Measurements from ENCODE around the gene PC. TPM values are rescaled to one million over a fixed set of nuclear protein-coding genes. Genes with fewer than 3 reads are reported as not detected.

The PC gene
- total RNA-seq, 1 donor = 1.8 TPM

DNA sequence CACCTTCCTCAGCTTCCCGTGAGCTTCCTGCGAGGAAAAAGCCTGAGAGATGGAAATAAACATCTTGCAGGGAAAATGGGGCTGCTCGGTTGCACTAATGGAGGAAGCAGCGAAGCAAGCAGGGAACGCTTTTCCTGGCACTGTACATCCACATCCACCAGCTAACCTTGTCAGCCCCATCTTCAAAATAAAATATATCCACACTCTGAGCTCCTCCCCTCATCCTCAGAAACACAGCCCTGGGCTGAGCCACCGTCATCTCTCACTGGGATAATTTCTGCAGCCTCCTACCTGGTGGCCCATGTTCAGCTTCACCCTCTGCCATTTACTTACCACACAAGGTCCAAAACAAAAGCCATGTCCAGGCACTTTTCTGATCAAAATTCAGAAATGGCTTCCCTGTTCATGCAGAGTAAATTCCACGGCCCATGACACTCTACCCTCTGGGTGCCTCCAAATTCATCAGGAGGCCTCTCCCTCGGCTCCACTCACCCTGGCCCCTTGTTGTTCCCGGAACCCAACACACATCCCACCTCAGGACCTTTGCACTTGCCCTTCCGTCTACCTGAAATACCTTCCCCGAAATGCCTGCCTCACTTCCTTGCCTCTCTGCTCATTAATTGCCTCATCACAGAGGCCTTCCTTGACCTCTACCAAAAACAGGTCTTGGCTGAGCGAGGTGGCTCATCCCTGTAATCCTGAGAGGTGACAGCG lies 29.9 kb upstream of the PC start:
- Histone ChIP-seq H3K9me3 (ENCODE audit: low read depth, low read length) (no peaks in the 10 kb centered on the region), H3K27me3 (ENCODE audit: insufficient read depth, low read length) (no peaks in the 10 kb centered on the region), H3K4me1 (ENCODE audit: insufficient read depth, low read length) (no peaks in the 10 kb centered on the region), H3K4me3 (ENCODE audit: low read length) (no peak overlapping the region)

DNA sequence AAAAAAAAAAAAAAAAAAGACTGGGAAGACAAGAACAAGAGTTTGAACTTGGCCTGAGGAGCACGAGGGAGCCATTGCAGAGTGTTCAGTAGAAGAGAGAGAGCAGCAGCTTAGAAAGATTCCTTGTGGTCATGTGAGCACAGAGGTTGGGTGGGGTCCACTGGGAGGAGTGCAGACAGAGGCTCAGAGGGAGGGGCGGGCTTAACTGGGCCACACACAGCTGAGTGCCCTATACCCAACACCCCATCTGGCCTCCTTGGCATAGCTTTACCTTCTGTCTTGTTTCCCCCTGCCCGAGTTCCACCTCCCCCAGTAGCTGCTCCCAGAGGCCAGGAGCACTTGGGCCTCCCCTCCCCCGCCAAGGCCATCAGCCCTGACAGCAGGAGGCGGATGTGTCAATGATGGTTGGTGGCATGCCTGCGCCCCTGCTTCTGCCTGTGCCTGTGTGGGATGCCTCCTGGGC lies 29.0 kb upstream of the PC start:
- Histone ChIP-seq H3K27me3 (ENCODE audit: insufficient read depth, low read length) (no peaks in the 10 kb centered on the region), H3K4me1 (ENCODE audit: insufficient read depth, low read length) (peaks cover 2% of the 10 kb centered on the region), H3K4me3 (ENCODE audit: low read length) (no peak overlapping the region), H3K9me3 (ENCODE audit: low read depth, low read length) (no peaks in the 10 kb centered on the region)

DNA sequence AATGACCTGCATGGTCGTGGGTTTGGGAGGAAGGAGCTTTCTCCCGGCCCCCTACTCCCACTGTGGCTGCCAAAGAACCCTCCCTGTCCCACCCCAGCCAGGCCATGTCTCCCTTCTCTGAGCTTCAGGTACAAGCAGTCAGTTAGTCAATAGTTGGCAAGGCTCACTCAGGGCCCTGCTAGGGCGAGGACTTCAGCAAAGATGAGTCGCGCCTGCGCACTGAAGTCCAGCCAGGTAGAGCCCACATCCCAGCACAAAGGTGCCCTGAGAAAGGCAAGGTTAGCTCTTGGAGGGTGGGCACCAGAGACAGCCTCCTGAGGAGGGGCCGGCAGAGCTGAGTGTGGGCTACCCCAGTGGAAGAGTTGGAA lies 28.0 kb upstream of the PC start:
- Histone ChIP-seq H3K4me1 (ENCODE audit: insufficient read depth, low read length) (peaks cover 11% of the 10 kb centered on the region), H3K4me3 (ENCODE audit: low read length) (no peak overlapping the region), H3K9me3 (ENCODE audit: low read depth, low read length) (no peaks in the 10 kb centered on the region), H3K27me3 (ENCODE audit: insufficient read depth, low read length) (no peaks in the 10 kb centered on the region)

DNA sequence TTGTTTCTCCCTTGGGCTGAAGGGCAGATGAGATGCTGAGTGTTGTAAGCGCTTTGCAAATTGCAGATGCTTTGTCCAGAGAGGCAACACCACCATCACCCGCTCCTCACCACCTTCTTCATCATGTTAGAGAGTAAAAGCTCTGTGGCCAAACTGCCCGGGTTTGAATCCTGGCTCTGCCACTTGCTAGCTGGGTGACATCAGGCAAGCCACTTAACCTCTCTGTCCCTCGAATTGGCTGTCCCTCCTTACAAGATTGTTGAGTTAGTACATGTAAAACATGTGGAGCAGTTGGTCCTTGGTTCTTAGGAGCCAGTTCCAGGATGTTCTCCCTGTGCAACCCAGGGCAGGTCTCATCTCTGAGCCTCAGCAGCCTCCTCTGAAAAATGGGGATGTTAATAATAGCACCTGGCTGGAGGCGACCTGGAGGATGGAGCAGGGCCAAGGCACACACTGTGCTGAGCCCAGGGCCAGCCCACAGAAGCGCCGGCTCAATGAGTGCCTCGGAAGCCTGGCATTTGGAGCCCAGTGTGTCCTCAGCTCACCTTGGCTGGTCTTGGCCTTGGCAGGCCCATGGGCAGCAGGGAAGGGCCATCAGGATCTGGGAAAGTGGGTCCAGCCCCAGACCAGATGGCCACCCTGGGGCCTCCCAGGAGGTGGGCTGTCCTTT lies 27.5 kb upstream of the PC start:
- Histone ChIP-seq H3K4me3 (ENCODE audit: low read length) (no peak overlapping the region), H3K4me1 (ENCODE audit: insufficient read depth, low read length) (peaks cover 11% of the 10 kb centered on the region), H3K9me3 (ENCODE audit: low read depth, low read length) (no peaks in the 10 kb centered on the region), H3K27me3 (ENCODE audit: insufficient read depth, low read length) (no peaks in the 10 kb centered on the region)

DNA sequence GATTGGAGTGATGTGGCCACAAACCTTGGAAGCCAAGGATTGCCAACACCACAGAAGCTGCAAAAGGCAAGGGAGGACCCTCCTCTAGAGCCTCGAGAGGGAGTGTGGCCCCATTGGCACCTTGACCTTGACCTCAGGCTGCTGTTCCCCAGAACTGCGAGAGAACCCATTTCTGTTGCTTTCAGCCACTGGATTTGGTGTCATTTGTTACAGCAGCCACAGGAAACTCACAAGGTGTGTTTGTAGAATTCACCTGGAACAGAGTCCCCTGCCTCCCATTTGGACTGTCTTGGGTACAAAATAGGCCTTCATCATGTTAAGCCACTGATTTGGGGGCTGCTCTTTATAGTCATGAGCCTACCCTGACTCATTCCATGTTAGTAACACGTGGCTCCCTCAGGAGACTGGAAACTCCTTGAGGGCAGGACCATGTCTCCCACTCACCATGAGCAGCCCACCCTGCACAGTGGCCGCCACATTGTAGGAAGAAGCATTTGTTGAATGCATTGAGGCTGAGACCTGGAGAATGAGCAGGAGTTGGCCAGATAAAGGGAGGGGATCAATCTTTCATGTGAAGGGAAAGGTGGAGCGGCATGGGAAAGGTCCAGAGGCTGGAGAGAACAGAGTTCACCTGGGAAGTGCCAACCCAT lies 25.2 kb upstream of the PC start:
- Histone ChIP-seq H3K4me3 (ENCODE audit: low read length) (no peak overlapping the region), H3K27me3 (ENCODE audit: insufficient read depth, low read length) (no peaks in the 10 kb centered on the region), H3K4me1 (ENCODE audit: insufficient read depth, low read length) (peaks cover 11% of the 10 kb centered on the region), H3K9me3 (ENCODE audit: low read depth, low read length) (no peaks in the 10 kb centered on the region)

DNA sequence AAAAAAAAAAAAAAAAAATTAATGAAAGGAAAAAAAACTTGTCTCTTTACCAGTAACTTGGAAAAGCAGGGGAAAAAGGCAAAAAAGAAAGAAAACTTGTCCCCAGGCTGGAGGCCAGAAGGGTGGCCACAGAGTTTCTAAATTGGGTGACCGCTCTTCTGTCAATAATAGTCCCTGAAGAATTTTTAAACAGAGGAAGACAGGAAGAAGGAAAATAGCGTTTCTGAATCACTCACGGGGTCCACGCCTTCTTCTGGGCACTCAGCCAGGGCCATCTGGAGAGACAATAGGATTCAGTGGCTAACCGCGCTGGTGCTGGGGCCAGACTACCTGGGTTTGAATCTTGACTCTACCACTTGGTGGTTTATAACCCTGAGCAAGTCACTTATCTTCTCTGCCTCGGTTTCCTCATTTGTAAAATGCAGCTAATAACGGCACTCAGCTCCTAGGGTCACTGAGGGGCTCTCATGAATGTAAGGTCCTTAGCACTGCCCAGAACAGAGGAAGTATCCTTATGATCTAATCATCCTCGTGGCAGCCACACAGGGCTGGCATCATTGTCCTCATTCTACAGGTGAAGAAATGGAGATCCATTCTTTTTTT lies 23.9 kb upstream of the PC start:
- no peaks in the 10 kb centered on the region for H3K27me3 ChIP-seq (ENCODE audit: insufficient read depth, low read length)
- H3K9me3 ChIP-seq (ENCODE audit: low read depth, low read length) = no peaks in the 10 kb centered on the region
- peaks cover 11% of the 10 kb centered on the region for H3K4me1 ChIP-seq (ENCODE audit: insufficient read depth, low read length)
- no peak overlapping the region for H3K4me3 ChIP-seq (ENCODE audit: low read length)

DNA sequence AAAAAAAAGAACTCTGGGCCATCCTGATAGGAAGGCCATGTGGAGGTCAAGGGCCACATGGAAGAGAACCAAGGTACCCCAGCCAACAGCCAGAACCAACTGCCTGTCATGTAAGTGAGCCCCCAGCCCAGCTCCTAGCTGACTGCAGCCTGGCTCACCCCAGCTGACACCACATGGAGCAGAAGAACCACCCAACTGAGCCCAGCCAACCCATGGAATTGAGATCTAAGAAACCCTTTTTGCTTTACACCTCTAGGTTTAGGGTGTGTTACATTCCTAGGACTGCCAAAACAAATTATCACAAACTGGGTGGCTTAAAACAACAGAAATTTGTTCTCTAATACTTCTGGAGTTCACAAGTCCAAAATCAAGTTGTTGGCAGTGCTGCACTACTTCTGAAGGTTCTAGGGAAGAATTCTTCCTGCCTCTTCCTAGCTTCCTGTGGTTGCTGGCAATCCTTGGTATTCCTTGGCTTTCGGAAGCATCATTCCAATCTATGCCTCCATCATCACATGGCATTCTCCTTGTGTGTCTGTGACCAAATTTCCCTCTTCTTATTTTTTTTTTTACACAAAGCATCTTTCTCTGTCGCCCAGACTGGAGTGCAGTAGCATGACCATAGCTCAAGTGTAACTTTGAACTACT lies 21.3 kb upstream of the PC start:
- Histone ChIP-seq H3K4me3 (ENCODE audit: low read length) (no peak overlapping the region), H3K4me1 (ENCODE audit: insufficient read depth, low read length) (peaks cover 11% of the 10 kb centered on the region)

DNA sequence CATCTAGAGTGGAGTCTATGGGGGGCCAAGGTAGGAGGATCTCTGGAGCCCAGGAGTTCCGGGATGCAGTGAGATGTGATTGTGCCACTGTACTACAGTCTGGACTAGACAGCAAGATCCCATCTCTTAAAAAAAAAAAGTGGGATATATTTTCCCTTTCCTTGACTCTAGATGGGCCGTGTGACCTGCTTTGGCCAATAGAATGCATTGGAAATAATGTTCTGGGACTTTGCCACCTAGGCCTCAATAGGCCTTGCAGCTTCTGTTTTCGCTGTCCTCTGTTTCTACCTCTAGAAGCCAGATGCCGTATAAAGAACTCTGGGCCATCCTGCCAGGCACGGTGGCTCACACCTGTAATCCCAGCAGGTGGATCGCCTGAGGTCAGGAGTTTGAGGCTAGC lies 20.5 kb upstream of the PC start:
- Histone ChIP-seq H3K4me1 (ENCODE audit: insufficient read depth, low read length) (peaks cover 11% of the 10 kb centered on the region), H3K4me3 (ENCODE audit: low read length) (no peak overlapping the region), H3K27me3 (ENCODE audit: insufficient read depth, low read length) (no peaks in the 10 kb centered on the region), H3K9me3 (ENCODE audit: low read depth, low read length) (no peaks in the 10 kb centered on the region)

More for the DNA sequence above, 21.3 kb upstream of the PC start:
- Histone ChIP-seq H3K9me3 (ENCODE audit: low read depth, low read length) (no peaks in the 10 kb centered on the region), H3K27me3 (ENCODE audit: insufficient read depth, low read length) (no peaks in the 10 kb centered on the region)

DNA sequence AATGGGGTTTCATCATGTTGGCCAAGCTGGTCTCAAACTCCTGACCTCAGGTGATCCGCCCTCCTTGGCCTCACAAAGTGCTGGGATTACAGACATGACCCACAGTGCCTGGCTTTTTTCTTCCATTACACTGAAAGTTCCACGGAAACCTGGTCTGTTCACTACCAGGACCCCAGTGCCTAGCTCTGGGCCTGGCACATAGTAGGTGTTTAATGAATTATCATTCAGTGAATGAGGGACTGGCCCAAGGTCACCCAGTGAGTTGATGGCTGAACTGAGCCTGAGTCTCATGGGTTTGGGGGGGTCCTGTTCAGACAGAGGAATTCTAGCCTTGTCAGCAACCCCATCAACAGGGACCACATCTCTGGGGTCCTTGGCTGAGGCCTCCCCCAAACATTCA lies 20.0 kb upstream of the PC start:
- Histone ChIP-seq H3K4me3 (ENCODE audit: low read length) (no peak overlapping the region), H3K9me3 (ENCODE audit: low read depth, low read length) (no peaks in the 10 kb centered on the region), H3K27me3 (ENCODE audit: insufficient read depth, low read length) (no peaks in the 10 kb centered on the region), H3K4me1 (ENCODE audit: insufficient read depth, low read length) (peaks cover 11% of the 10 kb centered on the region)

DNA sequence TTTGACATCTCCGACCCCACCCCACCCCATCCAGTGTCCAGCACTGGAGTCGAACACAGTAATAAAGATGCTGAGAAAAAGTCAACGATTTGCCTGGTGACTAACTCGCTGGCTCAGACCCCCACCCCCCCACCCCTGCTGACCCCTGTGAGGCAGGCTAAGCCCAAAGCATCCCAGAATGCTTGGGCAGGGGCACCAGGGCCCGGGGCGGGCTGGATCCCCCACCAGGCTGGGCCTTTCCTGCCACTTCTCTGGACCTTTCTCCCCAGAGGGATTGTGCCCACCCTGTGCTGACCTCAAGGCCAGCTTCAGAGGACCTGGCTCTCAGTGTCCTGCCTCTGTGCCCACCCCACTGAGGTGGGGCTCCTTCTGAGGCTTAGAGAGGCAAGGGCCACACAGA lies 18.7 kb upstream of the PC start:
- Histone ChIP-seq H3K4me3 (ENCODE audit: low read length) (no peak overlapping the region), H3K27me3 (ENCODE audit: insufficient read depth, low read length) (no peaks in the 10 kb centered on the region), H3K4me1 (ENCODE audit: insufficient read depth, low read length) (peaks cover 9% of the 10 kb centered on the region), H3K9me3 (ENCODE audit: low read depth, low read length) (no peaks in the 10 kb centered on the region)

DNA sequence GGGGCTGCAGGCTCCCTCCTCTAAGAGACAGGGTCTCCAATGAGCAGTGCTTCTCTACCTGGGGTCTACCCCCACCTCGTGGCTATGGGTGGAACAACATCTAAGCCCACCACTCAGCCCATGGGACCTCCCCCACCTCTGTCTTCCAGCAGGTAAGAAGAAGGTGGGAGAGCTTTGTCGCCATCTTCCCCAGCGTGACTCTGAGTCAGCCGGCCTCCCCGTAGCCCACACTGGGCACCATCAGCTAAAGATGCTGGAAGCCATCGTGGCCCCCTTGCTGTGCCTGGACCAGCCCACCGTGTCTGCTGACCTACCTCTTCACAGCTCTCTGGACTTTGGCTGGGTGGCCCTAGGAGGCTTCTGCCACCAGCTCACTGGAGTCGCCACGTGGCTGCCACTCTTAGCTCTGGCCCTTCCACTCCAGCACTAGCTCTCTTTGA lies 17.9 kb upstream of the PC start:
- no peaks in the 10 kb centered on the region for H3K27me3 ChIP-seq (ENCODE audit: insufficient read depth, low read length)
- no peak overlapping the region for H3K4me3 ChIP-seq (ENCODE audit: low read length)
- no peaks in the 10 kb centered on the region for H3K9me3 ChIP-seq (ENCODE audit: low read depth, low read length)

DNA sequence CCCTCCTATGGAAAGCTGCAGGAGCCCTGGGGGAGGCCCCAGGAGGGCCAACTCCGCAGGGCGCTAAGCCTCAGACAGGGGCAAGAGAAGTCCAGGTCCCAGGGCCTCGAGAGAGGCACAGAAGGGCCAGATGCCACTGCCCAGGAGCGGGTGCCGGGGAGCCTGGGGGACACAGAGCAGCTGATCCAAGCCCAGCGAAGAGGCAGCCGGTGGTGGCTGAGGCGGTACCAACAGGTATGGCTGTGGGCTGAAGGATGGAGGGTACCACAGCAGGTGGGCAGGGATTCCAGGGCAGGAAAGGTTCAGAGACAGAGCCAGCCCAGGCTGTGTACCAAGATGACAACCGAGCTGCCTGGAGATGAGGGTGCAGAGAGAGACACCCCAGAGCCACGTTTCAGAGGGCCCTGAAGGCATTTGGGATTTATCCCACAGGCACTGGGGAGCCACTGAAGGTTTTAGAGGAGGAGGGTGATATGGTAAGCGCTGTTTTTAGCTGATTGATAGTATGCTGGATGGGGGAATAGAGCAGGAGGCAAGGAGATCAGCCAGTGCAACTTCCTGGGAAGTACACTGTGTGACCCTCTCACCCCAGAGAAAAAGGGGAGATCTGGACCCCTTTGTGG lies 17.3 kb upstream of the PC start:
- Histone ChIP-seq H3K9me3 (ENCODE audit: low read depth, low read length) (no peaks in the 10 kb centered on the region), H3K27me3 (ENCODE audit: insufficient read depth, low read length) (no peaks in the 10 kb centered on the region), H3K4me3 (ENCODE audit: low read length) (no peak overlapping the region), H3K4me1 (ENCODE audit: insufficient read depth, low read length) (peaks cover 14% of the 10 kb centered on the region)

More for the DNA sequence above, 17.9 kb upstream of the PC start:
- H3K4me1 ChIP-seq (ENCODE audit: insufficient read depth, low read length) = peaks cover 11% of the 10 kb centered on the region

DNA sequence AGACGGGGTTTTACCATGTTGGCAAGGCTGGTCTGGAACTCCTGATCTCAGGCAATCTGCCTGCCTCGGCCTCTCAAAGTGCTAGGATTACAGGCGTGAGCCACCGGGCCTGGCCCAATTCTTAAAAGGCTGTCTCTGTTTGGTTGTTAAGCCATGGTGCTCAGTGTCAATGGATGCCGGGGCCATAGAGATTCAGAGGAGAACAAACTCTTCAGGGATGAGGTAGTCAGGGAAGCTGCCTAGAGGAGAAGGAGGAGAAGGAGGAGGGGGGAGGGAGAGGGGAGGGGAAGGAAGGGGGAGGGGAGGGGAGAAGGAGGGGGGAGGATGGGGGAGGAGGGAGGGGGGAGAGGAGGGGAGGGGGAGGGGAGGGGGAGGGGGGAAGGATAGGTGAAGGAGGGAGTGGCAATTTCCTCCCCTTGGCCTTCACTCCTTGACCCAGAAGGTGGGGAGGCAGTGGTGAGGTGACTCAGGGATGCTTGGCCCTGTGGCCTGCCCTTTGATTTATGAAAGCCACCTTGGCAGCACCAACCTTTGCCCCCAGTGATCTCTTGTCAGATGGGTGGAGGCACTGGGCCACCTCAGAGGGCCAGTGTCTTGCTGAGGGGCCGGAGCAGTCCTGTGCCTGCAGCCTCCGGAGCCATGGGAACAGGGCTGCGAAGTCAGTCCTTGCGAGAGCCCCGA lies 16.7 kb upstream of the PC start, which contains the start of gene C11orf86:
TSS of gene C11orf86 (plus strand) at position 581 of the 681 bp plus-strand sequence. CDS start at position 640, 59 bp downstream.
- peaks cover 21% of the 10 kb centered on the region for H3K4me1 ChIP-seq (ENCODE audit: insufficient read depth, low read length)
- no peak within 1 kb of the TSS for H3K4me3 ChIP-seq (ENCODE audit: low read length)
- no peaks in the 10 kb centered on the region for H3K9me3 ChIP-seq (ENCODE audit: low read depth, low read length)
- H3K27me3 ChIP-seq (ENCODE audit: insufficient read depth, low read length) = no peaks in the 10 kb centered on the region
